Lung (tissue), 12 donors: ENCODE results near the gene ELP5. TPM values are rescaled to one million over a fixed set of nuclear protein-coding genes. Genes with fewer than 3 reads are reported as not detected.
A peak's percentile ranks its signal among the peaks of the same experiment; 100 is the strongest.

Experiments
- ATAC-seq: fragments of 200-7000 bp; cut with Tn5 transposase; one replicate; pipeline ENCODE4 v1.9.1; 2020; ENCODE audit warnings: moderate number of reproducible peaks; ENCODE audit not compliant: insufficient read depth, low FRiP score
- DNase-seq, 3 donors: peaks; one replicate each; pipeline ENCODE4 v3.0.0-alpha.2; 2013 to 2017
- H3K27ac ChIP-seq, 2 donors: one replicate each; pipeline ENCODE4 v1.5.1; 2013; ENCODE audit warnings: mild to moderate bottlenecking in 2 of 2, moderate library complexity in 2 of 2, control low read depth in 1 of 2, inconsistent platforms in 1 of 2, low read depth in 1 of 2, low read length in 1 of 2
- H3K27me3 ChIP-seq, 3 donors: one replicate each; pipeline ENCODE4 v1.5.1; 2013; ENCODE audit warnings: low read length in 2 of 3; ENCODE audit not compliant: control insufficient read depth in 3 of 3, insufficient read depth in 3 of 3
- H3K36me3 ChIP-seq, 4 donors: one replicate each; pipeline ENCODE4 v1.5.1; 2013; ENCODE audit warnings: low read length in 4 of 4, mild to moderate bottlenecking in 1 of 4, moderate library complexity in 1 of 4; ENCODE audit not compliant: control insufficient read depth in 4 of 4, insufficient read depth in 4 of 4
- H3K4me1 ChIP-seq, 5 donors: one replicate each; pipeline ENCODE4 v1.5.1; 2013; ENCODE audit warnings: low read length in 5 of 5, mild to moderate bottlenecking in 2 of 5, moderate library complexity in 1 of 5; ENCODE audit not compliant: control insufficient read depth in 5 of 5, insufficient read depth in 5 of 5
- H3K4me3 ChIP-seq: one replicate; pipeline ENCODE4 v1.5.1; 2013; ENCODE audit warnings: mild to moderate bottlenecking, control low read depth, moderate library complexity
- H3K9ac ChIP-seq, 2 donors: one replicate each; pipeline ENCODE4 v1.5.1; 2013; ENCODE audit warnings: low read length in 2 of 2, control low read depth in 1 of 2; ENCODE audit not compliant: insufficient read depth in 1 of 2
- H3K9me3 ChIP-seq, 4 donors: one replicate each; pipeline ENCODE4 v1.5.1; 2013; ENCODE audit warnings: low read length in 3 of 4, mild to moderate bottlenecking in 1 of 4, moderate library complexity in 1 of 4; ENCODE audit not compliant: control insufficient read depth in 4 of 4, insufficient read depth in 3 of 4
- CTCF ChIP-seq: IDR thresholded peaks from 2 replicates; pipeline ENCODE4 v1.5.1; 2012; ENCODE audit warnings: mild to moderate bottlenecking; ENCODE audit errors: control extremely low read depth, extremely low read depth
- WGBS, 2 donors: extraction: QIAGEN DNeasy Blood & Tissue Kit; methylation state at CpG; one replicate each; pipeline ENCODE4 v1.1.7; 2013; 5-methylcytosine and 5-hydroxymethylcytosine counted together
- polyA plus RNA-seq, 2 donors: library from polyadenylated mRNA; stranded (reverse); fragments of 200-250 nt; gene quantifications; one replicate each; pipeline ENCODE4 v1.2.1, GENCODE V29; 2013
- total RNA-seq, 2 donors: library from RNA; depleted of rRNA in 1 of 2; stranded (reverse); fragments of >200 nt in 1 of 2; gene quantifications; one replicate each; pipeline ENCODE4 v1.2.1, GENCODE V29; 2014 to 2021
- donor health status: control.
- donor health status: control.
- donor health status: Bipolar disorder and iron deficiency.
- donor health status: healthy.
- donor health status: DM: yes; HTN: yes; CAD: no.

ELP5 gene
- total and polyA plus RNA-seq, 4 donors: 19.8 to 63.2 (median 36.6) TPM

GRCh38 chr17:7204828-7205461 is 47.1 kb upstream of the ELP5 start:
- H3K9me3 ChIP-seq: no peaks in the 10 kb centered on the region
- peak overlapping the region in 1 of 2 donors; percentile 2 for H3K27ac ChIP-seq
- peaks cover 0 to 17% (median 6%) of the 10 kb centered on the region in 5 donors for H3K4me1 ChIP-seq
- H3K4me3 ChIP-seq: peak overlapping the region; percentile 2
- H3K9ac ChIP-seq: no peak overlapping the region
- peaks cover 0 to 14% (median 6%) of the 10 kb centered on the region in 4 donors for H3K36me3 ChIP-seq
- no peak for TF ChIP-seq CTCF
- WGBS, 2 donors: 1% methylated on average over 32 to 34 of the region's 34 CpGs
- H3K27me3 ChIP-seq: no peaks in the 10 kb centered on the region
- peak; percentile 93 to 95 (median 95) for DNase-seq
- ATAC-seq: peak; percentile 78

- peaks cover 0 to 17% (median 6%) of the 10 kb centered on the region in 5 donors for H3K4me1 ChIP-seq
- no peak overlapping the region for H3K9ac ChIP-seq
- 57 to 70% methylated on average over 10 to 15 of the region's 15 CpGs for WGBS, 2 donors
- DNase-seq (no peak), ATAC-seq (no peak)
- no peak for TF ChIP-seq CTCF
- no peaks in the 10 kb centered on the region for H3K27me3 ChIP-seq
- peaks cover 0 to 12% (median 6%) of the 10 kb centered on the region in 4 donors for H3K36me3 ChIP-seq
- H3K4me3 ChIP-seq: no peak overlapping the region
- no peak overlapping the region for H3K27ac ChIP-seq
- H3K9me3 ChIP-seq: no peaks in the 10 kb centered on the region
Observed at GRCh38 chr17:7205561-7205960, 46.5 kb upstream of the ELP5 start.

GRCh38 chr17:7207120-7208001 is 44.7 kb upstream of the ELP5 start:
- Histone ChIP-seq H3K4me1 (peaks cover 0 to 24% (median 6%) of the 10 kb centered on the region in 5 donors), H3K36me3 (peaks cover 0 to 10% (median 6%) of the 10 kb centered on the region in 4 donors), H3K9me3 (no peaks in the 10 kb centered on the region), H3K27ac (no peak overlapping the region), H3K4me3 (no peak overlapping the region), H3K27me3 (no peaks in the 10 kb centered on the region), H3K9ac (no peak overlapping the region)
- no peak for TF ChIP-seq CTCF
- no peak for DNase-seq
- ATAC-seq: no peak
- WGBS, 2 donors: 91 to 93% methylated on average over 24 of the region's 24 CpGs
